HG03103 (cell line): ENCODE measurements around the gene ABCA4.
"Not testable (repeated sequence)": the region's sequence is repeated elsewhere in the genome, so short reads cannot be mapped to it uniquely, and the experiment has no call there.

Experiments used
- ATAC-seq: cut with Tn5 transposase; IDR thresholded peaks from one replicate; pipeline ENCODE4 v1.9.1; 2021; ENCODE audit warnings: low read depth; ENCODE audit not compliant: unreplicated experiment

ABCA4 gene

DNA sequence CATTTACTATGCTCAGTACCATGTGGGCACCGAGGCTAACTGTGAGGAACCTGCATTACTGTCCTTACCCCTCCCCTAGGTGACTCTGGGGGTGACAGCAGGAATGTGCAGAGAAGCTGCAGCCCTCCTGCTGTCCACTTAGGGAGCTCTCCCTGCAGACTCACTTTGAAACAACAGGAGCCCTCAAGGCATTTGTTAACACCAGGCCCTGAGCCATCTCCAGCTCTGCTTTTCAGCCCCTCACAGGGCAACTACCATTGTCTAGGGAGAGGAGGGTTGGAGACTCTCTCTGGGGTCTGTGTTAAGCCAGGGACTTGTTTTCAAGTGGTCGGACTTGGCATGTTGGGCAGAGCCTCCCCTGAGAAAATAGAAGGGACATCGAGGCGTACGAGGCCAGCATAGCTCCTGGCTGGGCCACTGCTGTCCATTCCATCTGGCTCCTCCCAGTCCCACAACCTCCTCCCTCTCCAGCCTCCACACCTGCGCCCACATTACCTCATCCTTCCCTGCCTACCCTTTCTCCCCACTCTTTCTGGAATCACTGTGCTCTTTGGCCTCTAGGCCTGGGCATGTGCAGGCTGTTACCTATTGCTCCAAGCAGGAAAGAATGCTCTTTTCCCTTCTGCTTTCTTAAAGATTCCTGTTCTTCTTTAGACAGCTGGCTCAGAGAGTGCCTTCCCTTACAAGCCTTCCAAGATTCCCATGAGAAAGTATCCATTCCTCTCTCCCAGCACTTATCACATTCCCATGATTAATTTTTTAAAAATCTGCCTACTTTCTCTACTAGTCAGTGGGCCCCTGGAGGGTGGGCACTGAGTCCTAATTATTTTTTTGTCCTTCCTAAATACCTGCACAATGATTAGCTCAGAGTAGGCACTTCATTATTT lies 109.0 kb downstream of the ABCA4 start:
- ATAC-seq = no peak

DNA sequence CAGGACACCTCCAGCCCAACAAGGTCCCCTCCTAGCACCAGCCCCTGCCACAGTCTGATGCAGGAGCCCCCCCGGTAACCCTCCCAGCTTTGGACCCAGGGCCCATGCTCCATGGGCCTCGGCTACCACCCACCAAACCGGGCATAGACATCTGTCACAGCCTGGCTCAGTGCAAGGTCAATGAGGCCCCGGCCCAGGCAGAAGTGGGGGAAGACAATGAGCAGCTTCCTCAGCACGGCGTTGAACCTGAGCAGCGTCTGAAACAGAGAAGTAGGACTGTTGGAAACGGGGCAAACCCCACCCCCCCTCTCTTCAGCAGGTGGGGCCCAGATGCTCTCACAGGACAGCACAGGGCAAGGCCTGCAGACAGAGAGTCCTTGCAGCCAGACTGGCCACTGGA lies 109.8 kb downstream of the ABCA4 start:
- ATAC-seq = no peak

DNA sequence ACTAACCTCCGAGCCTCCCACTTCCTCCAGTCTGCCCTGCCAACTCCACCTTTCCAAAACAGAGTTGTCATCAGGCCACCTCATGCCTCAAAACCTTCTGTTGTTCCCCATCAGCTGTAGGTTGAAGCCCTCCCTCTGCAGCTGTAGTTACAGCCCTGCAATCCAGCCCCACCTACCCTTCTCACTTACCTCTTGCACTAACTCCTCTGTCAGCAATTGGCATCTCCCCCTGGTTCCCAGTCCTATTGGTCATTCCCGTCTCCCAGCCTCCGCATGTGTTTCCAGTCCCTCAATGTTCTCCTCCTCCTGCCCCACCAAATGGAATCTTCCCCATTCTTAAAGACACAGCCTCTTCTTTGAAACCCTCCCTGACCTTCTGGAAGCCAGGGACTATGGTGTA lies 111.6 kb downstream of the ABCA4 start:
- no peak for ATAC-seq

DNA sequence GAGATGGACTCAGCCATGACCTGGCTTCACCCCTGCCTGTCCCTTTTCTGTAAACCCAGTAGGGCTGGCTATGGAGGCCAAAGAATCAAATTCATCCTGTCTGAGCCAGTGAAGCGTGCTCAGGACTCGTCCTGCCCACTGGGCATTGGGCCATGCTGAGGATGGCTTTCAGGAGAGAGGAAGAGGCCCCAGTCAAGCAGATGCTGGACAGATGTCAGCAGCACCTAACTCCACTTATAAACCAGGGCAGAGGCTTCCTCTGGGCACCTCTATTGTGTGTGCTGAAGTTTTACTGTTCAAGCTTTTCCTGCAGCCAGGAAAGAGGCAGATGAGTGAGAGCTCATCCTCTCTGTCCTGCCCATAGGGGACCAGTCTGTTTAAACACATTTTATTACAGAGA lies 114.3 kb downstream of the ABCA4 start:
- no peak for ATAC-seq

DNA sequence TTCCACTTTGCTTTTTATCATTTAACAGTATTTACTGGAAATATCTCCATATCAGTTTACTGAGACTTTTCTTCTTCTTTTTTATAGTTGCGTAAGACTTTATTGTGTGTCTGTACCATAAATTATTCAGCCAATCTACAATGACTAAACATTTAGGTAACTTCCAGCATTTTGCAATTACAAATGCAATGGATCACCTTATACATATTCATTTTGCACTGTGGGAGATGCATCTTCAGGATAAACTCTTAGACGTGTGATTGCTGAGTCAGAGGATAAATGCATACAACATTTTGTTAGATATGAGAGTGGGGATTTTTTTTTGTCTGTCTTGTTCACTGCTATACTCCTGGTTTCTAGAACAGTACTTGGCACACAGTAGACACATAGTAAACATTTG lies 116.0 kb downstream of the ABCA4 start:
- ATAC-seq = no peak

DNA sequence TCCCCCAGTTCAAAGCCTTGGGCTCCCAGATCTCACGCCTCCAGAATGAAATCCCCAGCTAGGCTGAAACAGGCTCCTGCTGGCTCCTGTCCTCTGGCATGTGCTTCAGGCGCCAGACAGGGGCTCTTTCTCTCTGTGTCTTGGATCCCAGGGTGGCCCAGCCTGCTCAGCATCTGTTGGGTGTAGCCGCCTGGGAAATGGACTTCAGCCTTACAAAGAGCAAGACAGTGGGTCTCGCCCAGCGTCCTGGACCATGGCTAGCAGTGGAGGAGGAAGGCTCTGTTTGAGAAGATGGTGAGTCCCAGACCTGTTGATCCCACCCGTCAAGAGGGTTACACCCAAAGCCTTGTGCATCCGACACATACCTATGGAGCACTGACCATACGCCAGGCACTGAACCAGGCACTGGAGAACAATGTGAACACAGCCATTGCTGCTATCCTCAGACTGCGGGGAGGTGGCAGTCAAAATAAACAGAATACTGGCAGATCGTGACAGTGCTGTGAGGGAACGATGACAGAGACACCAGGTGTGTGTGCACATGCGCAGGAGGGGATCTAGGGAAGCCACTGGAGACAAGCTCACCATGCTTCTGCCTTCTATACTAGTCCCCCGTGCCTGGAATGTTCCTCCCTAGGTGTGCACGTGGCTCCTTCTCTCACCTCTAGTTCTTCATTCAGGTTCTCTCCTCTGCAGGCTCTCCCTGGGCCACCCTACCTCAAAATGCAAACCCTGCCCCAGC lies 118.7 kb downstream of the ABCA4 start:
- ATAC-seq = no peak

DNA sequence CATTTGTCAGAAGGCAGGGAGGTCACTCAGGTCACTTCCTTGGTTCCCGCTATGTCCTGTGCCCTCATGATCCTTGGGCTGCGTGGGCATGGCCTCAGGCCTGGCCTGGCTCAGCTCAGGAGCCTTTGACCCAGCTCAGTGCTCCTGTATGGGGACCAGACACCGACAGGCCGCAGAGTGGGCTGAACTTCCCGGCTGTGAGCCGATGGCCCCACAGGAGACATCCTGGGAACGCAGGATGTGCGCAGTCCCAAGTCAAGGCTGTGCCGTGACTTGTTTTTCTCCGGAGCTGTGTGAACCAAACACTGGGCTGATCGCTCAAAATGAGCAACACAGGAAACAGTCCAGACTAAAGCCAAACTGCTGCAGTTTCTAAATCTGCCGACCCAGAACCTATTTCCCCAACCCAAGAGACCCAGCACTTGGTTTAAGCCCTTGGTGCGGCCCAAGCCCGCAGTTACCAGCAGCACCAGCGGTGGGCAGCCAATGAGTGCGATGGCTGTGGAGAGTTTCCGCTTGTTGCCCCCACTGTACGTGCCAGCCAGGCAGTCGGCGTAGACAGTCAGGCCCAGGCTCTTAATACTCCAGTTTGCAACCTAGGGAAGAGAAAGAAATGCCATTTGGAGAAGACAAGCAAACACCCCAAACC lies 119.4 kb downstream of the ABCA4 start:
- no peak for ATAC-seq

DNA sequence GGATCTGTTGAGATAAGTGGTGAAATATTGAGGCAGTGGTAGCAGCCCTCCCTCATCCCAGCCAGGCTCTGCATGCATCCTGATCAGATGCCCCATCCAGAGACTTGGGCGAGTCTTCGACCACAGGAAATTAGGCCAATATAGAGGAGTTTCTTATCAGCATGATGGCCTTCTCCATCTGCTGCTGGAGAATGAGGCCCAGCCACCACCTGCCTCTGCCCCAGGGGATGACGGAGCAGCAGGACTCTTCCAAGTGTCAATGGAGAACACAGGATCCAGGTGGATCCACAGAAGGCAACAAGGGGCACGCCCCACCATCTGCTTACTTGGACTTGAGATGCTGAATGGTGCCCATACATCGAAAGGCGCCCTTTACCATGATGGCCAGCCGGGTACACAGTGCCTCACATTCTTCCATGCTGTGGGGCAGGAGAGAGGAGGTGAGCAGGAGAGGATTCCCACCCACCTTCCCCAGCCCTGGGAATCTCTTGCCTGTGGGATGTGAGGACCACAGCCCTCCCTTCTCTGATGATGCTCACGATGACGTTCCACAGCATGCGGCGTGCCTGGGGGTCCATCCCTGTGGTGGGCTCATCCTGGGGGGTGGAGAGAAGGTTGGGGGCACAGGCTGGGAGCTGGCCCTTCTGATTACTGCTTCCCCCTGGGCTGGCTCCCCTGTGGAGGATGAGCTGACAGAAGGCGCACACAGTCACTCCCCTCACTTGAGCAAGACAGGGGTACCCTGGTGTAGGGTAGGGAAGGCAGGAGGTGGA lies 120.3 kb downstream of the ABCA4 start:
- ATAC-seq = no peak

DNA sequence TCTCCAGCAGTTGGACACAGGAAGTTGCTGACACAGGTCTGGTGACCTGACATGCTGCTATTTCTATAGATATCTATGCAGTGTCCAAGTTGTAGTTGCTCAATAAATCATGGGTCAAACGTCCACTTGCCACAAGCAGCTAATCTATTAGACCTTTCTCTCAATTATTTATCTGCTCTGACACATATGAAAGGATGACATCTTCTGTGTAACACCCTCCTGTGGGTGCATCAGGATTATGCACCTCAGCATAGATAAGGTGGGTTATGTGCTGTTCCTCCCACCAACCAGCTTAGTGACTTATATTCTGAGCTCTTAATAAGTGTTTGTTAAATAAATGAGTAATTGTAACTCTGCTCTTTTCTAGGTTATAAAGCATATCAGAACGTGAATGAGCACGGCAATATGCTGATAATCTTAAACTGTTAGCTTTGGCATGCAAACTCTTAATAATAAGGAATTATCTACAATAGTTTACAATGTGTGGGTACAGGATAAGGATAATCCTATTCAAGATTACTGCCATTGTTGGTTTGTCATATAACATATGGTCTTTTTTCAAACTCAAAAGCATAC lies 121.0 kb downstream of the ABCA4 start:
- ATAC-seq = no peak

DNA sequence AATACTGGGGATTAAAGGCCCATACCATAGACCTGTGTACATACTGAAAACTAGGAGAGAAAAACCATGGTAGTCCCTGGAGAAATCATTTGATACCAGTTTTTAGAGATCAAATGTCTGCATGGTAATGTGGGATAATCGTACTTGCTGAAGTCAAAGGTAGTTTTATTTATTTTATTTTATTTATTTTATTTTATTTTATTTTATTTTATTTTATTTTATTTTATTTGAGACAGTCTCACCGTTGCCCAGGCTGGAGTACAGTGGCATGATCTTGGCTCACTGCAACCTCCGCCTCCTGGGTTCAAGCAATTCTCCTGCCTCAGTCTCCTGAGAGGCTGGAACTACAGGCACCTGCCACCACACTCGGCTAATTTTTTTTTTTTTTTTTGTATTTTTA lies 122.4 kb downstream of the ABCA4 start:
- not testable (repeated sequence) for ATAC-seq

DNA sequence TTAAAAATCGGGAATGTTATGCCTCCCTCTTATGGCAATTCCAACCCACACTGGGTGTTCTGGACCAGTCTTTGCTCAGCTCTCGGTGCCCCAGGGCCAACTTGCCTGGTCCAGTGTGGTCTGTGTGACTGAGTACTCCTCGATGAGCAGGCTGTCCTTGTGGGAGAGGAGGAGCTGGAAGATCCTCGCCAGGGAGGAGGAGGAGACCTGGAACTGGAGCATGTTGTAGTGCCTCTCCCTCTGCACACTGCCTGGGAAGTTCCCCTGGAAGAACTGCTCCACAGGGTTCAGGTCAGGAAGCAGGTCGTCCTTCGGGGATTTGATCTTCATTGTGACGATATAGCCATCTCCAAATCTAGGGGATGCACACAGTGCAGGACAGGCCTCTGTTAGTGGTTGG lies 123.2 kb downstream of the ABCA4 start:
- ATAC-seq = no peak

DNA sequence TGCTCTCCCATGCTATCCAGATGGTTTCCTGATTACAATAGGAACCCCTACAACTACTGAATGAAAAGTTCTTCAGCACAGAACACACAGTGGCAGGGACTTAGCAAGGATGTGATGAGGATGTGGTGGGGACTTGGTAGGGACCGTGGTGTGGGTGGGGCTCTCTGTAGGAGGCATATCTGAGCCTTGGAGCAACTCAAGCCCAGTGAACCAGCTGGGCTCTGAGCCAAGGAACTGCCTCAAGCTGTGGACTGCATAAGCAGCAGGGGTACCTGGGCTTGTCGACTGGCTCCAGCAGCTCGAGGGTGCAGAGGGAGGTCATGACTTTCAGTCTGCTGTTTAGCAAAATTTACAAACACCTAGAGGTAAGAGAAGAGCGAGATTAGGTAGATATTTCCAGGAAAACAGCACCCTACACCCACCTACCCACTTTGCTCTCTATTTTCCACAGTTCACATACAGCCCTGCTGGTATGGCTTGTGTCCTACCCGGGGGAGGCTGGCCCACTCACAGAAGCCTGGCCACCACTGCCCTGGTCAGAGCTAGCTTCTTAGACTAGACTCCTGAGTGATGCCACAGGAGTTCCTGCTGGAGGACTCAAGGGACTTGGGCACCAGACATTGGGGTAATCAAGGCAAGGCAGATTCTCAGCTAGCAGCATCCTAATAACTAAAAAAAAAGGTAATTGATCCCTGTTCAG lies 125.0 kb downstream of the ABCA4 start:
- ATAC-seq = no peak

DNA sequence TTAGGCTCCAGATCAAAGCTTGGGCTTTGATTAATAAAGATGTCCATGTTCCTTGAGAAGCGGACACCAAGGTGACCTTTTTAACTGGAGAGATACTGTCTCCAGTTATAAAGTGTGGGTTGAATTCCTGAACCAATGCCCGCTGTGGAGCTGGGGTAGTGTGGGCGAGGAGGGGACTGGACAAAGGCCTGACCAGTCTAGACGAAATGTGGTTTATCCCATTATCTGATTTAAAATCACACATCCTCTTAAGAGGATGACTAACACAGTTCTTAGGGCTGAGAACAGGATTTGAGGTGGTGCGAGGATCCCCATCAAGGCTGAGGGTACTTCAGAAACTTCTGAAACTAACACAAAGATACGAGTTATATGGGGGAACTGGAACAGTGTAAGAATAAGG lies 127.2 kb downstream of the ABCA4 start:
- no peak for ATAC-seq

DNA sequence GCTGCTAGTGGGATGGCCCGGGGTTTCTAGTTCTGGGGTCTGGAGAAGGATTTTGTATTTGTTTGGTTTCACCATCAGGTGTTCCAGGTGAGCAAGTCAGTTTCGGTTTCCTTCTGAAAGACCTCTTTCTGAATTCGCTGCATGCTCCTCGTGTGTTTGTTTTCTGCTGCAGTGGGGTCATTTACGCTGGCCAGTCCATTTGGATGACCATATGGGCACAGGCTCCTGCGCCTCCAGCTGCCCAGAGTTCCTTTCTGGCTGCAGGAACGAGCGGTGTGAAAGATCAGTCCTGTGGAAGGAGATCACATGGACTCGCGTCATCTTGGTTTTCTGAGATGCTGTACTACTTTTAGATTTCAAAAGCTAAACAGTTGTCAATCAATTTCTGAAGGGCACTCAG lies 128.0 kb downstream of the ABCA4 start:
- ATAC-seq = no peak

DNA sequence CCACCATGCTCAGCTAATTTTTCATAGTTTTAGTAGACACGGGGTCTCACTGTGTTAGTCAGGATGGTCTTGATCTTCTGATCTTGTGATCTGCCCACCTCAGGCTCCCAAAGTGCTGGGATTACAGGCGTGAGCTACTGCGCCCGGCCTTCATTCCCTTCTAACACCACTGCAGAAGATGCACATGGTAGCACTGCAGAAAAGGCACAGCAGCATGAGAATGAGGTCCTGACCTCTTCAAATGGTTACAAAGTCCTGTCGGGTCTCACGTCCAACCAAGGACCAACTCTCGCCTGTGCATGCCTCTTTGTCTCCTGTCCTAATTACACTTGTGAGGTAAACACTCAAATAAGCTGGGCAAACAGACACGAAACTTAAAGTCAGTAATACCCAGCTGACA lies 128.8 kb downstream of the ABCA4 start:
- no peak for ATAC-seq

DNA sequence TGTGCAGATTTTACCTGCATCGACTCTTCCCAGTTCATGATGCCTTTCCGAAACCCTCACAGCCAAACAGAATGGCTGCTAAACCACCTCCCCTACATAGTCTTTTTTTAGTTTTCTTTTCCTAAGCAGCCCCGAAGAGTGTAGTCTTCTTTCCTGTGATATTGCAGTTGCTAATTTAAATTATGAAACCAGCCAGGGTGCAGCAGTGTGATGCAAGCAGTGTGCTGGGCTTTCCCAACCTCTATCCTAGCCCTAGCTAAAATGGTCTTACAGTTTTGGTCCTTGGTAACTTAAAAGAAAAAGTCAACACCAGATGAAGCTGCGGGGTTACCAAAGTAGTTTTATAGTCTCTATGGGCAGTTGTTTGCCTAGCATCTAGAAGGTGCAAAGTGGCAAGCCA lies 129.7 kb downstream of the ABCA4 start:
- ATAC-seq = no peak

DNA sequence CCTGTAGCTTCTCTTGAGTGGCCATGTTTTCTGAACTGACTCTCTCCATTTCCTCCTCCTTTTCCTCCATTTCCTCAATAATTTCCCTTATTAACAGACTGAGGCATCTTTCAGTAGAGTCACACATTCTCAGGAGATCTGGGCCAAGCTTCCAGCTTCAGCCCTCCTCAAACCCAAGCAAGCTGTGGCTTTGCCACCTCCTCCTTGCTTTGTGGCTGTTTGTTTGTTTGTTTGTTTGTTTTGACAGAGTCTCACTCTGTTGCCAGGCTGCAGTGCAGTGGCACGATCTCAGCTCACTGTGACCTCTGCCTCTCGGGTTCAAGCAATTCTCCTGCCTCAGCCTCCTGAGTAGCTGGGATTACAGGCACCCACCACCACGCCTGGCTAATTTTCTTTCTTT lies 130.5 kb downstream of the ABCA4 start:
- ATAC-seq = not testable (repeated sequence)

DNA sequence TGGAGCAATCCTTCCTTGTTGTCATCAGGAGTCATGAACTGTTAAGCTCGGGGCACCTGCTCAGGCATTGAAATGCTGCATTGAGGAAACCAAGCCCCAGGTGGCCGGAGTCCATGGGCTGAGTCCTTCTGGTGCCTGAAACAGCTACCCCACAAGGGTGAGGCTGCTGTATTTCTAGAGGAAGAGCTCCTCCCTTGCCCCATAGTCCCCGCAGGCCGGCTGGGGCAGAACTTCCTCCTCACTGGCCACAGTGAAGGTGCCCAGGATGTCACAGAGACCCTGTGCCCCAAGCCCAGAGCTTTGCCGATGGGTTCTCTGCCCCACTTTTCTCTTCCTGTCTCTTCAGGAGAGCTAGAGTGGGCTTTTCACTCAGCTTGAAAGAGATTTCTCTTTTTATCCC lies 130.9 kb downstream of the ABCA4 start:
- ATAC-seq = no peak

DNA sequence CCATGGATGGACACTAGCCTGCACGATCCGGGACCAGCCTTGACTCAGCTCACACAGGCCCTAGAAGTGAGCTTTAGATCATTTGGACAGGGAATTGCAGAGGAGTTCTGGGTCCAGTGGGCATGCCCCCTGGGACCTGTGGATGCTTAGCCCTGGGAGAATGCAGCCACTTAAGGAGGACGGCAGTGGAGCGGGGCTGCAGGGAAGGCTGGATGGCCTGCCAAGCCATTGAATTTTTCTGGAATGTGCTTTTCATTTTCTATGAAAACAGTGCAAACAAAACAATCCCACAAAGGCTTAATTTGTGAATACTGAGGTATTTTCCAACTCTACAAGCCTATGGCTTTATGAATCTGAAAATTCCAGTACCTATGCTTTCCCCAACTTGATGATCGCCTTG lies 131.3 kb downstream of the ABCA4 start:
- ATAC-seq = no peak
